Left hindlimb (tissue), 1 donor: ENCODE measurements around the gene CACNA2D3.
A peak's percentile ranks its signal among the peaks of the same experiment; 100 is the strongest.

Source experiments
- DNase-seq: peaks from one replicate; pipeline ENCODE4 v3.0.0-alpha.2; 2018

CACNA2D3 gene

DNA sequence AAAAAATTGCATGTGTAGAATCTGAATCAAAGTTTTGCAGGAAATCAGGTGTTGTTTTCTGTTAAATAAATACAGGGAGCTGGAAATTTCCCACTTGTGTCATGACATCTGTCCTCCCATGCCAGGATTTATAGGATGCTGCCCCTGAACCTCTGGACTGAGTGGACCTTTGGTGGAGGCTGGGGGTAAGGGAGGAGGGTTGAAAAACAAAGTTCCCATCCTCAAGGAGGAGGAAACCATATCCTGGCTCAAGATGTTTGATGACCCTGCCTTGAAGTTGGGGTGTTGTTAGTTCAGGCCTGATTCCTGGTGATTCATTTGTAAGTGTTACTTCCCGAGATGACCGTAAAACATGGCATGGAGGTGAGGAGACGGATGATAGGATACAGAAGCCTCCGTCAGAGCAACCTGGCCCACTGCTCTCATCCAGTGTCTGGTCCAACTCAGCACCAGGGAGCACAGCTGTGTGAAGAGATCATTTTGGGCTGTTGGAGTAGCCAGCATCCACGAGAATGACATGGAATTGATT lies 223.6 kb downstream of the CACNA2D3 start:
- DNase-seq: no peak

DNA sequence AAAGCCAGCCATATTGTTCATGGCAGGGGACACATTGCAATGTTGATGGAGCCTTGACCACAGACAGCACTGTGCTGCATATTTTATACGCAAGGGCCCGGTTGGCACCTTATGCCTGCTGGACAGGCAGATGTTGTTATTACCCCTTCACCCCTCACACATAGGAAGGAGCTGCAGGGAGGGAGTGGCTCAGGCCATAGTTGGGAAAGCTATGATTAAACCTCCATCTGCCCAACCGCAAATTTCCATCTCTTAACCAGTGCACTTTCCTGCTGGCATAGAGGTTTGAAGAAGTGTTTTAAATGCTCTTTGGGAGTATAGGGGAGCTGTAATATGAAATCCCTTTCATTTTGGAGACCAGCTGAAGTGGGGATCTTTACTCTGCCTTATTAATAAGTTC lies 224.7 kb downstream of the CACNA2D3 start:
- peak; percentile 55 for DNase-seq

DNA sequence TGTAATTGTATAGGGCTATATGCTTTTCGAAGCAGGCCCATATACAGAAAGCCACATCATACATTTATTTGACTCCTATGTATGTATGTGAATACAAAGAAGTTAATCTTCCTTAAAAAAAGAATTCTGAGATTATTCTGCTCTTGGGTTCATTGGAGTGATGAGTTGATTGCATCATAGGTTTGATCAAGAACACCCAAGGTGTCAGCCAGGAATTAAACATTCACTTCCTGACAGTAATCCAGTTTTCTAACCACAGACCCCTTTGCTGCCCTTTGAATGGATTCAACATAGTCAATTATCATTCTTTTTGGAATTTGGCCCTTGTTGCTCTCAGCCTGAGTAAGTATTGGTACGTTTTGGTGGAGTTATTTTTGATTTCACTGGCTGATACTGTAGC lies 225.6 kb downstream of the CACNA2D3 start:
- no peak for DNase-seq

DNA sequence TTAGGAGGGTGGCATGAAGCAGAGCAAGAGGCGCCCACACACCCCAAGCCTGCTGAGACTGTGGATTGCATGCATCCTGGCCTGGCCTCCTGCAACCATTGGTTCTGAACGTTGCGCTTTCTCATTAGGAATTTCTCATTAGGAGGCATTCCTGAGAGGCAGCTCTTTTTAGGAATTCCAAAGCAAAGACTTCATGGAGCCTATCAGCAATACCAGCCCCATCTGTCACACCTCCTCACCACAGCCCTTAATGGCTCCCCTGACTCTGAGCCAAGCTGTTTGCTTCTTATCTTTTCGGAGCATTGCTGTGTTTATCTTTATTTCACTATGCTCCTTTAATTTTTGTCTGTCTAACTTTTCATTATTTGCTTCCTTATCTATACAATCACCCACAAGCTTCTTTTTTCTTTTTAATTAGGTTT lies 226.9 kb downstream of the CACNA2D3 start:
- DNase-seq: no peak

DNA sequence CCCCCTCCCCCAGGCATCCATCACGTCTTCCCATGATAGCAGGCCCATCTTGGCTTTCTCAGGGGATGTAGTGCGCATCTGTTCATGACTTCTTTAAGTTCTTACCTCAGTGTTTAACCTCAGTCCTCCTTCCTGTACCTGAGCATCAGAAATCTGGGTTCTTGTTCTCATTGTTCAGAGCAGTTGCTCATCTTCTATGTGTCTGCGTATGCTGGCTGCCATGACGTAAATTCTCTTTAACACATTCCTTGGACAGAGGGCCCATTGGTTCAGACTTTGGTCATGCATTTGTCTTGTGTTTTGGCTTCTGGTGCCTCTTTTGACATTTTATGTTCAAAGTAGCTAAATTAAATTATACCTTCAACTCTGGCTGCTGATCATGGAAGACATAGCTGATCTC lies 227.3 kb downstream of the CACNA2D3 start:
- no peak for DNase-seq

DNA sequence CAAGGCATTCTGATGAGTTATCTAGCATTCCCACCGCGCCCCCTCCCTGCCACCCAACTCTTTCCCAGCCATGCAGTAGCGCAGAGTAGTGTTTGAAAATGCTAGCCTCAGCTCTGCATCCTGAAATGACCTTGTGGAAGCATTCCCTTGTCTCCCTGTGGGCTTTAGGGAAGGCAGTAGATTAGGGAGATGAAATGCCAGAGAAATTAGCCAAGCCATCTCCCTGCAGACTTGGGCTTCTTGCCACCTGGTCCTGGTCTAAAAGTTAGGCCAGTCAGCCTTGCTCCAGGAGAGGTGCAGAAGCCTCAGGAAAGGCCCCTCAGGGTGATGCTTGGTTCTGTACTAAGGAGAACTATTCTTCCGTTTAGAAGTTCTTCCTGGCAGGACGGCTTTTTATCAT lies 231.2 kb downstream of the CACNA2D3 start:
- no peak for DNase-seq

DNA sequence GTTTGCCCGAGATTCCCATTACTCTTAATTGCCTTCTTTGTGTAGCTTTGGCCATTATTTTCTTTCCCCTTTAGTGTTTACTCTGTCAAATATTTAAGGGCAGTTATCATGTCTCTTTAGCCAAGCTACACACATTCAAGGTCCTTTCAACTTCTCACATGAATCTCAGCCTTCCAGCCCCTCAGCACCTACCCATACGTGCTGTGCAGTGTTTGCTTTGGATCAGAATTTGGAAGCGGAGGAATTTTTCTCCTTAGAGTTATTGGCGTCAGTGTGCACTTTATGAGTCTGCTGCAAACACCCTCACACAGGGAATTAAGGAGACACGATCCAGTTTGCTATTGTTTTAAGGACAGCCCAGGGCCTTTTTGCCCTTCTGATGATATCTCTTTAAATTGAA lies 231.6 kb downstream of the CACNA2D3 start:
- DNase-seq: peak; percentile 53

DNA sequence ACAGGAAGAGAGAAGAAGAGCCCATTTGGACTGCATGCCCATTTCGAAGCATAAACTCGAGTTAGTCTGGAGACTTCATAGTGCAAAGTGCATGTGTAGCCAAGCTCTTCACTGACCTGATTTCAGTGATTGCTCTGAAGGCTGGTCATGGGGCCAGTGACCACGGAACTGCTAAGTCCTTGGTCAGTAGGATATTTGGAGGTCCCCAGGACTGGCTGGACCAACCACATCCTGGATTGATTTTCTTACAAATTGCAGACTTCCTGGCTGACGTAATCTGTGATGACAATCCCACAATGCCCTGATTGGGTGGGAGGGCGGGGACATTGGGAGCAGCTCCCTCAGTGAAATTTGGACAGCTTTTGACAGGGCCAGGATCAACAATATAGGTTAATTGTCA lies 233.4 kb downstream of the CACNA2D3 start:
- DNase-seq: no peak

DNA sequence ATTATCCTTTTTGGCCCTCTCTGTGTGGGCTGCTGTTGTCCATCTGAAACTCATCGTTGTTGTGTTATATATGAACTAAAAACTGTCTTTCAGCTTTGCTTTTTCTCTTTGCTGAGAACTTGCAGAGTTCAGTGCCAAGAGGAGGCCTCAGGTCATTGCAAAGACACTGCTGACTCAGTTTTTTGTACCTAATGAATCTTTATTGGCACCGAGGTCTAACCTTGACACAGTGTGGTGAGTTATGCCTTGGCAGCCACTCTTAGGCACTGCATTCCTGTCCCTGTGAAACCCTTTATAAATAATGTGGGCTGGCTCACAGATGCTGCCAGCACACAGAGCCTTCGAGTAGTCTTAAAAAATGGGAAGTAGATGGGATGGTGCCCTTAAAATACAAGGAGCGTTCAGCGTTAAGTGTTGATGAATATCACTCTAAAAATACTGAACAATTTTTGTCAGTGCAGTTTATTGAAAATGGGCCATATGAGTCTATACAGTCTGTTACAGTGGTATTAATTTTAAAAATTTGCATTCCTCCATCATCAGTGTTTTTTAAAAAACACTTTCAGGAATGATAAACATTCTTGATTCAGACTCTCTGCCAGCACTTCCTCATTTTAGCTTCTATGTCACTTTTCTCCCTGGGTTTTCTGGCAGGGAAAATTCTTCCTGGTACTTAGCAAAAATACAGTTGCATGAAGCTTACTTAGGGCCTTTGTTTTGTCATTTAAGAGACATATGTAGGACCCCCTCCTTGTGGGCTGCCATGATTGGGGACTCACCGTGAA lies 234.1 kb downstream of the CACNA2D3 start:
- DNase-seq: peak; percentile 47

DNA sequence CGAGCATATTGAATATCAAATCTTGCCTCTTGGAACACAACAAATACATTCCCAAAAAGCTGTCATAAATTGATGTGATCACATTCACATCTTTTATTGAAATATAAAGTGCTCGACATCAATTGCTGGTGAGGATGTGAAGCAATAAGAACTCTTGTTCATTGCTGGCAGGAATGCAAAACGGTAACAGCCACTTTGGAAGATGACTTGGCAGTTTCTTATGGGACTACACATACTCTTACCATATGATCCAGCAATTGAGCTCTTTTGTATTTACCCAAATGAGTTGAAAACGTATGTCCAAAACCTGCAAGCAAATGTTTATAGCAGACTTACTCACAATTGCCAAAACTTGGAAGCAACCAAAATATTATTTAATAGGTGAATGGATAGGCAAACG lies 234.9 kb downstream of the CACNA2D3 start:
- no peak for DNase-seq

DNA sequence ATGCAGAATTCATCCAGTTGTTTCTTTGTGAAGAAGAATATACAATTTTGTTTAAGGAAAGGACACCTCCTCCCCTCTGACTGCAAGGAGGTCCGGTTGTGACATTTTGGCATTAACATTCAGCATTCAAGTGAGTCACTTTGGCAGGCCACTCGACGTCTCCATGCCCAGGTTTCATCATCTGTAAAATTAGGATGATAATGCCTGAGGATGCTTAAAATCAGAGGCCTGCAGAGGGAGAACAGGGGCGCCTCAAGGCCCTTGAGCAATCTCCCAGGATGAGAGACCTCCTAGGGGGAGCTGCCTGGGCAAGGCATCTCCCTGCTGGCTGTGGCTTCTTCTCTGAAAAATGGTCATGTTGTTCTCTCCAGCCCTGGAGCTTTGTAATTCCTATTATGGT lies 236.0 kb downstream of the CACNA2D3 start:
- no peak for DNase-seq

DNA sequence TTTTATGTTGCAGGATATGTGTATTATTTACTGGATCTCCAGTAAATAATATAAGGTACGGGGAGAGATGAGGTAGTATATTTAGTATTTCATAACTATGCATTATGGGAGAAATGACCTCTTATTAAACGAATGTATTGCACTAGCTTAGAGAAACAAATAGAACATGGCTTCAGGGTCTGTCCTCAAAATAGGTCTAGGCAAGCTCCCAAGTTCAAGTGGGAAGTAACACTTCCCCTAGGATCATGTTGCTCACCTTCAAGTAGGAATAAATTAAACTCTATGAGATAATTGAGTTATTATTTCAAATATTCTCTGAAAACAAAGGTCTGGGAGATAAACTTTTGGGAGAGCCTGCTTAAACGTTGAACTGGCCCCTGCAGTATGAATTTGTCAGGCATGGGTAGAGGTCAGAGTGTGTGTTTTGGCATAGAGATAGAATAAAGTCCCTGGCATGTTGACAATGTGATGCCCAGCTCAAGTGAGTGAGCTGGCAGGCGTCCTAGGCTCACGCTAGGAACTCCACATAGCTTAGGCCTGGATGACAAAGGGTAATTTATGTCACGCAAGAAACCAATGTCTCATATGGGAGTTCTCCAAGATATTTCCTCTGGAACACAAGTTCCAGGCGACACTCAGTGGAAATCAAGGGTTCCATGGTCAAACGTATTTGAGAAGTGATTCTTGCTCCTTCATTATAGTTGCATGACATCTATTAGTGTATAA lies 236.8 kb downstream of the CACNA2D3 start:
- DNase-seq: no peak

DNA sequence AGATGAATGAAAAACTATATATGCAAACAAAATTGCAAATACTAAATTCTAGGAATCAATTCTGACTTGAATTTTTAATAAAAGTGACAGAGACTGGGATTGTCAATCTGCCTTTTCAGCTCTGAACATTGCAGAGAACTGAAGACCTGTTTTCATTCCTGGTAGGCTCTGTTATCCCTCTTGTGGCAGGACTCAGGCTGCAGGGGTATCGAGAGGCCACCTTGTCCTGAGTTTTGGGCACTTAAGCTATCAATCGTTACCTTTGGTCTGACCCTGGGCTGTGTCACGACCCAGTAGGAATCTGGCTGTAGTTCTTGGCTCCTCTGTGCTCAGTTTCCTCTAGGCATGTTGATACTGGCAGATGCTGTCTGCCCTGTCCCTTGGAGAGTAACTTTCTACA lies 238.0 kb downstream of the CACNA2D3 start:
- DNase-seq: no peak

DNA sequence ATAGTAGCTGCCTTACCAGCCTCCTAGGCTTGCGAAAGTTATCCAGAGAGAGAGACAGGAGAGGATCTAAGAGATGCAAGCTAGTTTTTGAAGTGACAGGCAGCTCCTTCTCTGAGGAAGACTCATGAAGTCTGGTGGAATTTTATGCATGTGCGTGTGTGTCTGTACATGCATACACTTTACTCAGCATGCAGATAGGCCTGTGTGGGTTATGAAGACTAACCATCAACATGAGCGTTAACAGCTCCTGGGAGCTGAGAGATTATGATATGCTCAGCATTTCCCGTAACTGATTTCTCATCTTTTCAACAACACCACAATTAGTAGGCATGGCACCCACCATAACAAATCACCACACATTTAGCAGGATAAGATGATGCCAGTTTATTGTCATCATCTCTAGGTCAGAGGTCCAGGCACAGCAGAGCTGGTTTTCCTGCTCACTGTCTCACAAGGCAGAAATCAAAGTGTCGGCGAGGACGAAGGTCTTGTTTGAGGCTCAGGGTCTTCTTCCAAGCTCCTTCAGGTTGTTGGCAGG lies 239.5 kb downstream of the CACNA2D3 start:
- no peak for DNase-seq

DNA sequence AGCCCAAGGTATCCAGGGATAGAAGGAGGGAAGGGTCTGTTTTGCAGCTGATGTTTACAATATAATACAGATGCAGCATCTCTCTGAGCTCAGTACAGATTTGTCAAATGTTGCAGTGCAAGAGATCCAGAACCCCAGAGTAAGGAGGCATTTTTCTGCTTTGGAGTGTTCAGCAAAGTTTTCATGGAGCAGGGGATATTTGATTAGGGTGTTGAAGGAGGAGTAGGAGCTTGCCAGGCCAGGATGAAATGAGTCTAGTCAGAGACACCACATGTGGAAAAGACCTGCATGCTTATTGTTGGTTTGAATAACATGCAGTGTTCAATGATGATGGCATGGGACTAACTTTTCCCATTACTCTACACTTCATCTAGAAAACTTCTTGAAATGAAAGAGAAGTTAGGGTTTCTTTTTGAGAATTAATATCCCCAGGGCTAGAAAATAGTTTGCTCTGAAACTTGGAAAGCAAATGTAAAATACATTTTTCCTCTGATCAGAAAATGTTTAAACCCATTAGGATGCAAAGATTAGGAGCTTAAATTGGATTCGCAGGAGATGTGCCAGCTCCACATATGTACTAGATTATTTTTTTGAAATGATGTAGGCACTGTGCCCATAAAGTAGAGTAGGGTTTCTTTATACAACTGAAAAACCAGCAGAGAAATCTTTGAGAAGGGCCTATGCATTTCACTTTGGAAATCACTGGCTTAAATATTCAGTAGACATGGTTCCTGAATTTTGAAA lies 243.8 kb downstream of the CACNA2D3 start:
- DNase-seq: no peak

DNA sequence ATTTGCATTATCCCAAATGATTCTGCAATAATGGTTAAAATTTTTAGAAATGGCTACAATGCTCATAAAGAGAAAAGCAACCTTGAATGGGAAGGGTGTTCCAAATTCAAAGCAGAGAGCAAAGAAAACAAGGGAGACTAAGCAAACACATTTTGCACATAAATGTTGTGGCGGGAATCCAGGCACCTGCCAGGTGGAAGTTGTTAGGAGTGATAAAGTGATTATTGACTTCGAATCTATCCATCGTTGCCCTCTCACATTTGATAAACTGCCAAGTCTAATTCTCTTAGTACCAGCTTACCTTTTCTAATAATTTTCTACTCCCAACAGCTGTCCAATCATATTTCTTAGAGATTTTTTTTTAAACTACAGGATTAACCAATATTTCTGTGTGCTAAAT lies 244.5 kb downstream of the CACNA2D3 start:
- no peak for DNase-seq

DNA sequence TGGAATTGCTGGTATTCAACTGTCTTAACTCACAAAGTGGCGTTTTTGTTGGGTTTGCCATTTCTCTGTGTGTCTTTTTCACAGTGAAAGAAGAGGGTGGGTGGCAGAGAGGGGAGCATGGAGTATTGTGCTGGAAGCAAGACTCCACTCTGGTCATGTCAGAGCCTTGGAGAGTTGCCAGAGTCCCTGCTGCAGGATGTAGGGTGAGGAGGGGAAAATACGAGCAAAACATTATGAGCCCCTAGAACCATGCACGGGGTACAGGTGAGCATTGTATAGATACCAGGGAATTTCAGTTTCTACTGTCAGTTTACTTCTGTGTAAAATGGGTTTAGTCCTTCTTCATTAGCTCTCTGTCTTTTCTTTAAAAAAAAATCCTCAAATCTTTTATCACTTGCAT lies 249.9 kb downstream of the CACNA2D3 start:
- no peak for DNase-seq

DNA sequence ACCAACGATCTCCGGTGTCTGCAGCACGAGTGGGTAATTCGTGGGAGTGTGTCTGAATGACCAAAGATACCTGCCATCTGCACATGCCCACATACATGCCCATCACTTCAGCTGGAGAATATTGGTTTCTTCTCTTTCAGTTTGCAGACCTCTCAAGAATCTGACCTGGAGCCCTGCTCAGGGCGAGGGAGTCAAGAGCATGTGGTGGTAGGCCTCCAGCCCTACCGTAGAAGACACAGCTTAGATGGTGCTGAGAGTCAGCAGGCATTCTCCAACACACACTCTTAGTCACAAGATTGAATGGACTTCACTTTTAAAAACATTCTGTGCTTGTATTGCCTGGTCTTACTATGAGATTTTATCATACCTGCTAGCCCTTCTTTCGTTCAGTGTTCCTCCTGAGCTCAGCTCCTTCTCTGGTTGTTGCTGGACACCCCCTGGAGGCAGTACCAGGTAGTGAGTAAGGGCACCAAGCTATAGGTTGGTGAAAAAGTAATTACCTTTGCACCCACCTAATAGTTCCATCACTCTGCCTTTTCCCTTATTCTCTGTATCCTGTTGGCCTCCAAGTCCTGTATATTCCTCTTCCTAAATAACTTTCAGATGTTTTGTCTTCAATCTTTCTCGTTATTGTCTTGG lies 252.0 kb downstream of the CACNA2D3 start:
- DNase-seq: no peak

DNA sequence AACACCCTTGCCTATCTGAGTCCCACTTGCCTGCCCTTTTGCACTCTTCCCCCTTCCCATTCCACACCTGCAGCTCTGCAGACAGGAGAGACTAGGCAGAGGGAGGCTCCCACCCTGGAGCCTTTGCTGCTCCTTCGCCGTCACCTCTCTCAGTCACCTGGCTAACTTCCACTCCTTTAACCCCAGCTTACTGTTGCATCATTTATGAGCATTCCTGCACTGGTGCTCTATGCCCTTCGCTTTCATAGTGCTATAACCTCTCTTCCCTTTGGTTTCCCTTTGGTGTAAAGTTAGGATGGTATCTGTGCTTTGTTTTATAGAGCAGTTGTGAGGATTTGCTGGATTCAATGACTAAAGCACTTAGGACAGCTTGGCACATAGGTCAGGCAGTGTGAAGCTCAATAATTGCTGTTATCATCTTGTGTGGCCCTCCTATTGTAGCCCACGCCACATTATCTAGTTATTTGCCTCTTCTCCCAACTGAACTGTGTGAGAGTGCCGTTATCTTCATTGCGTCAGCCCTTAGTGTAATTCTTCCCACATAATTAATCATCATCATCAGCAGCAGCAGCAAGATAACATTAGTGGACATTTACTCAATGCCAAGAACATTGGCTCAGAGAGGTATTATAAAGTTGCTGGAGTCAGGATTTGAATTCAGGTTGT lies 253.9 kb downstream of the CACNA2D3 start:
- DNase-seq: no peak

DNA sequence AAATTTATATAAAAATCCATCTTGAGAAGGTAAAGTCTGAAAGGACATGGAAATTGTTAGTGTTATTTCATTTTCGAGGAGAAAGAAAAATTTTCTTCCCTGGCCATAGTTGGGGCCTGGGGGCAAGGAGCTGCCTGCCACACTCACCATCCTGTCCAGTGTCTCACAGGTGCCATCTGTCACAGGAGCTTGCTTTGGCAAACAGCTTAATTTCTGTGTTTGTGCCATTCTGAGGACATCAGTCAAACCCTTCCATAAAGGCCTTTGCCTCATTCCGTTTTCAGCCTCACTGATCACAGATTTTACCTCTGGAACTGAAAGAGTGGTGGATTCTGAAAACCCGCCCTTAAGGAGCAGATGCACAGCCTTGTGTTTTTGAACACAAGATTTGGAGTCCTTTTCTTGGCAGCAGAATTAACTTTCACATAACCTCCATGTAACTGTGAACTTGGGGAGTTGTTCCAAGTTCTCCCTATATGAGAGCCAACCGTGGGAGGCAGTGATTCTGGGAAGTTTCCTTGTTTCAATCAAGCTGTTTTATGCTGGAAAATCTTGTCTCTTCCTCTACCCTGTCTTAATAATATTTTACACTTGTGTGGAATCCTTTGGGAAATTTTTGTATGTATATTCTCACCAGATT lies 254.7 kb downstream of the CACNA2D3 start:
- no peak for DNase-seq

DNA sequence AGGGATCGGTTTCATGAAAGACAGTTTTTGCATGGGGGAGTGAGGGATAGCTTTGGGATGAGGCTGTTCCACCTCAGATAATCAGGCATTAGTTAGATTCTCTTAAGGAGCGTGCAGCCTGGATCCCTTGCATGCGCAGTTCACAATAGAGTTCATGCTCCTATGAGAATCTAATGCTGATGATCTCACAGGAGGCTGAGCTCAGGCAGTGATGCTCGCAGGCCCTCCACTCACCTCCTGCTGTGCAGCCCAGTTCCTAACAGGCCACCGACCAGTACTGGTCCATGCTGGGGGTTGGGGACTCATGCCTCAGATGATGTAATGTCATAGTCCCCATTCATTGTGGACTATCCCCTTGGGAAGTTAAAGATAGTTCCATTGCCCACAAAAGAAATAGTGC lies 255.8 kb downstream of the CACNA2D3 start:
- DNase-seq: no peak

DNA sequence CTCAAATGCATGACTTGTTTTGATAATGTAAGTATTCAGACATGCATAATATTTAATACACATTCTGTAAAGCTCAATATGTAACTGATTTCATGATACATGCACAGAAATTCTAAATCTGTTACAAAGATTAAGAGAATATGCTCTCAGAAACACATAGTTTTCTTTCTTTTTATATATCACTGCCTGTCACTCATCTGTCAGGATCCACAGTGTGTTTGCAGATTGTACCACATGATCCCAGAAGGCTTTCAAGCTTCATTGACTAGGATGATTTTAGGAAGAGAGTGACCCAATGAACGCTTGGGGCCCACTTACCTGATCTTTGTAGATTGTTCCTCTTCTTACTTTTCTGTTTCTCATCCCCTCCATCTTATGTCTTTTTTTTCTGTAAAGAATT lies 261.9 kb downstream of the CACNA2D3 start:
- DNase-seq: no peak
